Measurements from ENCODE around the gene EDA2R.
A peak's percentile ranks its signal among the peaks of the same experiment; 100 is the strongest.

The EDA2R gene

GRCh38 chrX:66638591-66639500 is at the start of gene EDA2R:
Gene EDA2R (minus strand): TSS chrX:66639078. CDS start chrX:66616020, 23,058 bp downstream.
- peak; percentile 56 for DNase-seq (ENCODE audit: low spot score)

- DNase-seq (ENCODE audit: low spot score), result no peak
These were observed 45.3 kb upstream of the EDA2R start for GRCh38 chrX:66684196-66684595.

GRCh38 chrX:66680451-66680850 is 41.6 kb upstream of the EDA2R start:
- no peak for DNase-seq (ENCODE audit: low spot score)

- DNase-seq (ENCODE audit: low spot score), result no peak
These were observed 38.6 kb upstream of the EDA2R start for GRCh38 chrX:66677430-66677829.

- peak; percentile 27 for DNase-seq (ENCODE audit: low spot score)
These were observed 38.1 kb upstream of the EDA2R start for GRCh38 chrX:66676990-66677389.

- DNase-seq (ENCODE audit: low spot score), result no peak
These were observed 37.5 kb upstream of the EDA2R start for GRCh38 chrX:66676413-66676812.

GRCh38 chrX:66675541-66675940 is 36.7 kb upstream of the EDA2R start:
- DNase-seq (ENCODE audit: low spot score), result no peak

GRCh38 chrX:66674506-66674905 is 35.6 kb upstream of the EDA2R start:
- DNase-seq (ENCODE audit: low spot score), result no peak

GRCh38 chrX:66672106-66672505 is 33.2 kb upstream of the EDA2R start:
- no peak for DNase-seq (ENCODE audit: low spot score)

- DNase-seq (ENCODE audit: low spot score), result no peak
These were observed 15.5 kb upstream of the EDA2R start for GRCh38 chrX:66654411-66654810.

- peak; percentile 53 for DNase-seq (ENCODE audit: low spot score)
These were observed 3.5 kb downstream of the EDA2R start for GRCh38 chrX:66635360-66635759.

GRCh38 chrX:66634272-66634671 is 4.6 kb downstream of the EDA2R start:
- no peak for DNase-seq (ENCODE audit: low spot score)

- DNase-seq (ENCODE audit: low spot score), result peak; percentile 16
These were observed 5.3 kb downstream of the EDA2R start for GRCh38 chrX:66633541-66633940.

- DNase-seq (ENCODE audit: low spot score), result peak; percentile 17
These were observed 5.9 kb downstream of the EDA2R start for GRCh38 chrX:66632981-66633380.

- DNase-seq (ENCODE audit: low spot score), result peak; percentile 37
These were observed 6.4 kb downstream of the EDA2R start for GRCh38 chrX:66632473-66632872.

GRCh38 chrX:66625525-66625924 is 13.4 kb downstream of the EDA2R start:
- DNase-seq (ENCODE audit: low spot score), result no peak

- DNase-seq (ENCODE audit: low spot score), result peak; percentile 28
These were observed 16.7 kb downstream of the EDA2R start for GRCh38 chrX:66622209-66622608.

- no peak for DNase-seq (ENCODE audit: low spot score)
These were observed 21.9 kb downstream of the EDA2R start for GRCh38 chrX:66616944-66617343.

GRCh38 chrX:66602381-66602938 is 36.4 kb downstream of the EDA2R start:
- DNase-seq (ENCODE audit: low spot score), result no peak

- no peak for DNase-seq (ENCODE audit: low spot score)
These were observed 37.4 kb downstream of the EDA2R start for GRCh38 chrX:66601522-66601921.

- DNase-seq (ENCODE audit: low spot score), result no peak
These were observed 59.7 kb downstream of the EDA2R start for GRCh38 chrX:66579219-66579618.

- DNase-seq (ENCODE audit: low spot score), result no peak
These were observed 84.9 kb downstream of the EDA2R start for GRCh38 chrX:66553973-66554372.

GRCh38 chrX:66547847-66548369 is 91.0 kb downstream of the EDA2R start:
- no peak for DNase-seq (ENCODE audit: low spot score)

Data from AG08395 (cell line).